ENCODE data around the gene OPTN.
"Not testable (repeated sequence)": the region's sequence is repeated elsewhere in the genome, so short reads cannot be mapped to it uniquely, and the experiment has no call there.

Gene OPTN

GRCh38 chr10:13099666-13100348 is at the start of gene OPTN:
TSS of gene OPTN (plus strand) at chr10:13100163. CDS start at chr10:13109123, 8,960 bp downstream.
- peak; percentile 71 for DNase-seq

GRCh38 chr10:13051126-13051694 is 48.8 kb upstream of the OPTN start:
- no peak for DNase-seq

- DNase-seq, result not testable (repeated sequence)
Observed at GRCh38 chr10:13053208-13053607, 46.8 kb upstream of the OPTN start.

GRCh38 chr10:13053794-13054462 is 46.0 kb upstream of the OPTN start:
- no peak for DNase-seq

- no peak for DNase-seq
Observed at GRCh38 chr10:13054844-13055243, 45.1 kb upstream of the OPTN start.

GRCh38 chr10:13056456-13057077 is 43.4 kb upstream of the OPTN start:
- DNase-seq, result no peak

- no peak for DNase-seq
Observed at GRCh38 chr10:13062803-13063202, 37.2 kb upstream of the OPTN start.

- DNase-seq, result no peak
Observed at GRCh38 chr10:13066527-13066926, 33.4 kb upstream of the OPTN start.

GRCh38 chr10:13067431-13067830 is 32.5 kb upstream of the OPTN start:
- DNase-seq, result no peak

GRCh38 chr10:13068071-13068470 is 31.9 kb upstream of the OPTN start:
- no peak for DNase-seq

- no peak for DNase-seq
Observed at GRCh38 chr10:13068484-13068883, 31.5 kb upstream of the OPTN start.

- DNase-seq, result no peak
Observed at GRCh38 chr10:13072339-13072738, 27.6 kb upstream of the OPTN start.

- peak; percentile 51 for DNase-seq
Observed at GRCh38 chr10:13074563-13075451, 25.2 kb upstream of the OPTN start.

GRCh38 chr10:13078912-13079775 is 20.8 kb upstream of the OPTN start:
- DNase-seq, result no peak

GRCh38 chr10:13079776-13080050 is 20.2 kb upstream of the OPTN start:
- no peak for DNase-seq

- DNase-seq, result no peak
Observed at GRCh38 chr10:13080643-13081042, 19.3 kb upstream of the OPTN start.

GRCh38 chr10:13083700-13084099 is 16.3 kb upstream of the OPTN start:
- DNase-seq, result not testable (repeated sequence)

- DNase-seq, result no peak
Observed at GRCh38 chr10:13086056-13086455, 13.9 kb upstream of the OPTN start.

GRCh38 chr10:13087601-13087985 is 12.4 kb upstream of the OPTN start:
- DNase-seq, result no peak

- no peak for DNase-seq
Observed at GRCh38 chr10:13087986-13088618, 11.9 kb upstream of the OPTN start.

- no peak for DNase-seq
Observed at GRCh38 chr10:13089345-13089744, 10.6 kb upstream of the OPTN start.

- no peak for DNase-seq
Observed at GRCh38 chr10:13090289-13090688, 9.7 kb upstream of the OPTN start.
